Fibroblast of villous mesenchyme (primary cell): ENCODE results near the gene PAFAH2. TPM values are rescaled to one million over a fixed set of nuclear protein-coding genes. Genes with fewer than 3 reads are reported as not detected.

Source experiments
- DNase-seq: peaks from one replicate; pipeline ENCODE4 v3.0.0-alpha.2; 2010; ENCODE audit warnings: low read depth
- H3K4me3 ChIP-seq: 2 replicates; pipeline ENCODE4 v1.5.1; 2011; ENCODE audit warnings: low read depth, mild to moderate bottlenecking, low read length
- total RNA-seq: library from RNA; depleted of rRNA; stranded (reverse); fragments of >200 nt; gene quantifications from 2 replicates; pipeline ENCODE4 v1.2.3, GENCODE V29; 2012
- TF ChIP-seq, protein P1 (sequence below): IDR thresholded peaks from 2 replicates; pipeline ENCODE4 v1.5.1; 2012; ENCODE audit warnings: low read depth, mild to moderate bottlenecking, low read length; ENCODE audit not compliant: insufficient read depth

Gene PAFAH2
- total RNA-seq, 1 donor = 11.2 TPM

DNA sequence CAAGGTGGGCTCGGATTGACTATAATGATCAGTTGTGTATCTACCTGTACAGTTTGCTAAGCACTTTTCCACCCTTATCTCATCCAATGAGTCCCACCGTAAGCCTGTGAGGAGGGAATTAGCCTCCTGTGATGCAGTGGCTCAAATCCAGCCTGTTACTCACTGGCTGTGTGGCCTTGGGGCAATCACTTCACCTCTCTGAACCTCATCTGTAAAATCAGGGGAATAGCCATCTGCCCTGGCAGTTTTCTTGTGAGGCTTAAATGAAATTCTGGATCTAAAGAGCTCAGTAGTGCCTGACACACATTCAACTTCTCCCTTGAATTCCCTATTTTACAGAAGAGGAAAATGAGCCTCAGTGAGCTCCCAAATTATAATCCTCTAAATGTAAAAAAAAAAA lies 16.3 kb upstream of the PAFAH2 start:
- DNase-seq = no peak
- no peak overlapping the region for H3K4me3 ChIP-seq
- TF ChIP-seq, protein P1, sequence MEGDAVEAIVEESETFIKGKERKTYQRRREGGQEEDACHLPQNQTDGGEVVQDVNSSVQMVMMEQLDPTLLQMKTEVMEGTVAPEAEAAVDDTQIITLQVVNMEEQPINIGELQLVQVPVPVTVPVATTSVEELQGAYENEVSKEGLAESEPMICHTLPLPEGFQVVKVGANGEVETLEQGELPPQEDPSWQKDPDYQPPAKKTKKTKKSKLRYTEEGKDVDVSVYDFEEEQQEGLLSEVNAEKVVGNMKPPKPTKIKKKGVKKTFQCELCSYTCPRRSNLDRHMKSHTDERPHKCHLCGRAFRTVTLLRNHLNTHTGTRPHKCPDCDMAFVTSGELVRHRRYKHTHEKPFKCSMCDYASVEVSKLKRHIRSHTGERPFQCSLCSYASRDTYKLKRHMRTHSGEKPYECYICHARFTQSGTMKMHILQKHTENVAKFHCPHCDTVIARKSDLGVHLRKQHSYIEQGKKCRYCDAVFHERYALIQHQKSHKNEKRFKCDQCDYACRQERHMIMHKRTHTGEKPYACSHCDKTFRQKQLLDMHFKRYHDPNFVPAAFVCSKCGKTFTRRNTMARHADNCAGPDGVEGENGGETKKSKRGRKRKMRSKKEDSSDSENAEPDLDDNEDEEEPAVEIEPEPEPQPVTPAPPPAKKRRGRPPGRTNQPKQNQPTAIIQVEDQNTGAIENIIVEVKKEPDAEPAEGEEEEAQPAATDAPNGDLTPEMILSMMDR = no peak

DNA sequence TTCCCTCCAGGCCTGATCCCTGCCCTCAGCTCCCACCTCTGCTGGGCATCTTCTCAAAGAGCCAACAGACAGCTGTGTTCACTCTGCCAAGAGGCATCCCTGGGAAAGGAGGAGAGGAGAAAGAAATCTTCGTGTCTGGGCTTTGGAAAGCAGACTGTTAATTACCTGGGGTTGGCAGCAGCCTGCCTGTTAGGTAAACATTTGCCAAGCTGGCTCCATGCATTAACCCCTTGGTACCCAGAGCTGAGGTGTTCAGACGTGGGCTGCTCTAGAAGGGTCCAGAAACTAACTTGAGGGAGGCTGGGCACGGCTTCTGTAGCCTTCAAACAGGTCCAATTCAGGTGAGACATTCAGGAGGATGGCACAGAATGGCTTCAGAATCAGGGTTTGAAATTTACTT lies 15.0 kb upstream of the PAFAH2 start:
- TF ChIP-seq, protein P1 = no peak
- no peak overlapping the region for H3K4me3 ChIP-seq
- no peak for DNase-seq

DNA sequence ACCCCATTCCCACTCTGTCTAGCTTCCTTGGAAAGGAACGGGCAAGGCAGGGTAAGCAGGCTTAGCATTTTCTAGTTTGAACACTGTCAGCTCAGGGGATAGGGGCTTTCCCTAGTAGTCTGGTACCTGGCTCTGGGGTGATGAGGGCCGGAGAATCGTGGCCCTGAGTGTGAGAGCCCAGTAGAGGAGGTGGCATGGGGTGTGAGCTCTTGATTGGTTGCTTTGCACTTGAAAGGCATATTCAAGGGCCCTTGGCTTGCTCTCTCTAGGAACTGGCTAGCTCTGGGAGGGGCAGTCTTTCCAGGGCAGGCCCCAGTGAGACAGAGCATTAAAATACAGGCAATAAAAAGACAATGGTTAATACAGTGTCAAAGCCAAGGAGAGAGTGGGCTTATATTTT lies 13.0 kb upstream of the PAFAH2 start:
- TF ChIP-seq, protein P1 = no peak
- no peak overlapping the region for H3K4me3 ChIP-seq
- DNase-seq = no peak

DNA sequence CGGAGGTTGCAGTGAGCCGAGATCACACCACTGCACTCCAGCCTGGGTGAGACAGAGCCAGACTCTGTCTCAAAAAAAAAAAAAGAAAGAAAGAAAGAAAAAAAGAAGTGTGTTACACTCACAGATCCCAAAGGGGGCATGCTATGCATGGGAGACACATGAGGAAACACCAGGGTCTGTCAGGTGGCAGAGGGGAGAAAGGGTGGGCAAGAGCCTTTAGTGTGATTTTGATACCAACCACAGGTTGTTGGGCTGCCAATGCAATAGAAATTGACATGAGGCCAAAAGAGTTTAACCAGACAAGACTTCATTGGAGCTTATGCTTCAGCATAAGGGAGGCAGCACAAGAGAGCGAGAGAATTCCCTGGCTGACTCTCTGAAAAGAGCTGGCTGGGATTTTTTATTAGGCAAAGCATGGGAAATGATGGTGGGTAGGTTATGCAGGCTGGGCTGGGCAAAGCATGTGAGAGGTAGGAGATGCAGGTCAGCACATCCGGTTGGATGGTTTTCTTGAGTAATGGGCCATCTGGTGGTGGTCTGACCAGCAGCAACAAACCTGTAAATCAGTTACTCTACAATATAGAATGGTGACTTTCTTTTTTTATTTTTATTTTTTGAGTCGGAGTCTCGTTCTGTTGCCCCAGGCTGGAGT lies 12.1 kb upstream of the PAFAH2 start:
- no peak for DNase-seq
- TF ChIP-seq, protein P1 = peak; percentile 15

DNA sequence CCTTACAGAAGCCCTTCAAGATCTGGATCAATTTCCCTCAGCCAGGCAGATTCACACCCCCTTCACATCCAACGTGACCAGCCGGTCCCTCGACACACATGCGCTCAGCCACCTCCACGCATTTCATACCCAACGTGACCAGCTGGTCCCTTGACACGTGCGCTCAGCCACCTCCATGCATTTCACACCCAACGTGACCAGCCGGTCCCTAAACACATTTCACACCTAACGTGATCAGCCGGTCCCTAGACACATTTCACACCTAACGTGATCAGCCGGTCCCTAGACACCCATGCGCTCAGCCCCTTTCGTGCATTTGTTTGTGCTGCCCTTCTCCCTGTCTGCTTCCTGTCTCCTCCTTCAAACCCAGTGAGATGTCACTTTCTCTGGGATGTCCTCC lies 8.8 kb upstream of the PAFAH2 start:
- TF ChIP-seq, protein P1 = no peak
- H3K4me3 ChIP-seq = no peak overlapping the region
- DNase-seq = no peak

More for the DNA sequence above, 12.1 kb upstream of the PAFAH2 start:
- no peak overlapping the region for H3K4me3 ChIP-seq

DNA sequence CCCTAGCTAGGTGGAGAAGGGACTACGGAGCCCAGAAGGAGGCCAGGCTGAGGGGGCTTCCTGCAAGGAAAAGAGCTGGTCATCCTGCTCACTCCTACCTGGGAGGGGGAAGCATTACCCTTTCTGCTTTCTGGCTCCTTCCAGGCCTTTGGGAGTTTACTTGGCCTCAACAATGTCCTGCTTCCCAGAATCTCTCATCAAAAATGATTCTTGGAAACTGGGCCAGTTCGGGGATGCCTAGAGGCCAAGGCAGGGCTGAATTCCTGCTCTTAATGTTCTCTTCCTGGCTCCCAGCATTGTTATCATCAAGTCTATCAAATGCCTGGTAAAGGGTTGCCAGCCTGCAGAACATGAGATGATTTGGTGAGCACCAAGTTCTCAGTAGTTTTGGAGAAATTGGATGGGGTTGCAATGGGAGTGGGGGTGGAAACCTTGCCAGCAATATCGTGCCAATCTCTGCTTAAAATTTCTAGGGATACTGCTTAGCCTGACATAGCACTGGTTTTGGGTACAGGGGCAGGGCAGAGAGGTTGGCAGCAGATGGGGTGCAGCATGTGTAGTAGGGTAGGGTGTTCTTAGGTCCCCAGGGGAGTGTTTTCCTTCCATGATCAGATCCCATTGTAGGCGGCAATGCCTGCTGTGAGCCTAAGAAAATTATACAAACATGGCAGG lies 7.7 kb upstream of the PAFAH2 start:
- no peak for DNase-seq
- H3K4me3 ChIP-seq = no peak overlapping the region
- TF ChIP-seq, protein P1 = no peak
